ENCODE measurements around the gene SMIM31.

Gene SMIM31

DNA sequence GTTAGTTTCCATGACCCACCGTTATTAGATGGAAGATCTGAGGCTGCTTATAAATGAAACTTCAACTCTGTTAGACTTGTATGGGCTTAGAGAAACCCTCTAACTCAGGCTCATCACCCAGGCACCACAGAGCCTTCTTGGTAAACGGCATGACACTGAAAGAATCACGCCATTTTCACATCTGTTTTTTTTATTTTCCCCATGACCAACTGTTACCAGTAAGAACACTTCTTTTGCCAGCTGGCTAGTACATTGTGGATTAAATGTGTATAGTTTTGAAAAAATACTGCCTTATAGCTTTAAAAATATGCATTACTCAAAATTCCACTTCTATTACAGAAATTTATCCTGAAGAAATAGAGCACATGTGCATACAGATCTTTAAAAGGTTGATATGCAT, 75.0 kb downstream of the SMIM31 start:
- Histone ChIP-seq H3K4me1 (ENCODE audit: control insufficient read depth, insufficient read depth, low read length) (no peaks in the 10 kb centered on the region), H3K36me3 (ENCODE audit: control insufficient read depth, insufficient read depth, low read length, severe bottlenecking) (no peaks in the 10 kb centered on the region), H3K9me3 (ENCODE audit: control insufficient read depth, low read length) (no peaks in the 10 kb centered on the region), H3K27me3 (replicated peaks; ENCODE audit: control insufficient read depth, insufficient read depth, low read length) (no peaks in the 10 kb centered on the region), H3K9ac (ENCODE audit: low read length) (no peak overlapping the region), H3K4me3 (ENCODE audit: low read length) (no peak overlapping the region)
- no peak for DNase-seq (ENCODE audit: low read depth)

DNA sequence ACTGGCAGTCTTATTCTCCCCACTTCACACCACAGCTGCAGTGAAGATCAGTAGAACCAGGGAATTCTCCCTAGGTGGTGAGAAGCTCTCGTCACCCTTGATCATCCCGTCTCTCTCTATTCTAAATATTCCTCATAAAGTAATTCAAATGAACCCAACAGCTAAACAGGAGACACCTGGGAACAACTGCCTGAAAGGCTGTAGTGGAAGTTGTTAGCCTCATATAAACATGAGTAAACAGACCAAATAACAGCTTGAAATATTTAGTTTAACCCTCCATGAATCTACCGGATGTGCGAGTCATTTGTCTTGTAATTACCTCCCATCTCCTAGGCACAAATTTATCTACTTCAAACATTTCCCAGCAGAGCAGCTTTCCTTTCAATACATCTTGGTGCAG, 92.6 kb downstream of the SMIM31 start:
- no peak for DNase-seq (ENCODE audit: low read depth)
- no peak overlapping the region for H3K9ac ChIP-seq (ENCODE audit: low read length)
- no peaks in the 10 kb centered on the region for H3K36me3 ChIP-seq (ENCODE audit: control insufficient read depth, insufficient read depth, low read length, severe bottlenecking)
- no peak overlapping the region for H3K4me3 ChIP-seq (ENCODE audit: low read length)
- no peaks in the 10 kb centered on the region for H3K9me3 ChIP-seq (ENCODE audit: control insufficient read depth, low read length)
- no peaks in the 10 kb centered on the region for H3K4me1 ChIP-seq (ENCODE audit: control insufficient read depth, insufficient read depth, low read length)
- no peaks in the 10 kb centered on the region for H3K27me3 ChIP-seq (replicated peaks; ENCODE audit: control insufficient read depth, insufficient read depth, low read length)

DNA sequence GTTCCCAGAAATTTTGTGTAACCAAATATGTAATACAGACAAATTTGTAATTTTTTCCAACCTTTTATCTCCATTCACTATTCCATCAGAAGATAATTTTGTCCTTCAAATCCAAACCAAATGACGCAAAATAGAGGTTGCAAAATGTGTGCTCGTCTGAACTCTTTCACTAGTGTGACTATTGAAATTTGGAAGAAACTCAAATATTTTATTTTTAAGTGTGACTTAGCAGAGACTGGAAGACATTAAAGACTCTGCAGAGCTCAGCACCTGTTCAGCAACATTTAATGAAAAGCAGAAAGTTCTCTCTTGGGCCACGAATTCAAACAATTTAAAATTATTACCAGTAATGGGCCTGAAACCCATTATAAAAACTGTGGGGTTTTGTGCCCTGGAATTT, 93.1 kb downstream of the SMIM31 start:
- no peaks in the 10 kb centered on the region for H3K27me3 ChIP-seq (replicated peaks; ENCODE audit: control insufficient read depth, insufficient read depth, low read length)
- DNase-seq (ENCODE audit: low read depth), result no peak
- no peak overlapping the region for H3K4me3 ChIP-seq (ENCODE audit: low read length)
- no peaks in the 10 kb centered on the region for H3K9me3 ChIP-seq (ENCODE audit: control insufficient read depth, low read length)
- H3K9ac ChIP-seq (ENCODE audit: low read length), result no peak overlapping the region
- no peaks in the 10 kb centered on the region for H3K36me3 ChIP-seq (ENCODE audit: control insufficient read depth, insufficient read depth, low read length, severe bottlenecking)
- no peaks in the 10 kb centered on the region for H3K4me1 ChIP-seq (ENCODE audit: control insufficient read depth, insufficient read depth, low read length)

DNA sequence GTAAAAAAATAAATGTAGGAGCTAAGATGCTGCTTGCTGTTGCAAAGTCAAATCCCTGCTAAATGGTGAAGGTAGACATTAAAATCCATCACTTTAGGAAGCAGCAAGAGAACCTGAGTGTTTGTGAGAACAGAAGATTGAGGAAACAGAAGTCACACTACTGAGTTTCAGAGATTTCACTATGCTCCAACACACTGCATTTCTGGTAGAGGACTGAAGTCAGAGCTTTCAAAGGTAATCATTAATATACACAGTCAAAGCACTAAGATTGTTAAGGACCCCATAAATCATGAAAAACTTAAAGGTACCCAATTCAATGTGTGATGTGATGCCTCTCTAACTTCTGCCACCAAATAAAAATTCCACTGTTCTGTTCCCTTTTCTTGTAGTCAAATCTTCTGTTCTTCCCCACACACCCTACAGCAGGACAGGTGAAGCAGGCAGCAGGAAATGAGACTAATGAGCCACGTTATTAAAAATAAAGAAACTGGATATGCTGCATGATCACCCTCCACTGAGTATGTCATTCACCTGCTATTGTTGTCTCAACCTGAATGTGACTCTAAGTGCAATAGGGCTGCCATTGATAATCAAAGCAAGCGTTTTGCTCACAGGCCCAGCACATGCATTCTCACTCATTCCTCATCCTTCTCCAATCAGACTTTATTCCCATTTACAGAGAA, 94.2 kb downstream of the SMIM31 start:
- no peak overlapping the region for H3K9ac ChIP-seq (ENCODE audit: low read length)
- no peaks in the 10 kb centered on the region for H3K36me3 ChIP-seq (ENCODE audit: control insufficient read depth, insufficient read depth, low read length, severe bottlenecking)
- H3K4me1 ChIP-seq (ENCODE audit: control insufficient read depth, insufficient read depth, low read length), result no peaks in the 10 kb centered on the region
- H3K9me3 ChIP-seq (ENCODE audit: control insufficient read depth, low read length), result no peaks in the 10 kb centered on the region
- no peaks in the 10 kb centered on the region for H3K27me3 ChIP-seq (replicated peaks; ENCODE audit: control insufficient read depth, insufficient read depth, low read length)
- no peak overlapping the region for H3K4me3 ChIP-seq (ENCODE audit: low read length)
- no peak for DNase-seq (ENCODE audit: low read depth)
